ENCODE measurements around the gene ZNF32.
A peak's percentile ranks its signal among the peaks of the same experiment; 100 is the strongest.

ZNF32 gene

DNA sequence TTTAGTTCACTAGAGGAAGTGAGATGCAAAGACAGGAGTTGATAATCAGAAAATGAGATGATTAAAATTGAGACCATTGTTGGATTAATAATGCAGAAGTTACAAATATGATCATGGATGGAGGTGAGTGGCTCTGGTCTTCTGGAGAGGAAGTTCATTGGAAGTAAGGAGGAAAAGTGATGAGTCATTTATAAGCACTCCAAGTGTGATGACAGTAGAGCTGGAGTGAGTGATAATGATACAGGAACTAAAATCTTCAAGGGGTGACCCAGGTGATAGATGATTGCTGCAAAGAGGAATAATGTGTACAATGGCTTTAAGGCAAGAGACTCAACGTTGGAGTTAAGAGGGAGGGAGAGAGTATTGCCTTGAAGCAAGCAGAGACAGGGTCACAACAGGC is 20.7 kb downstream of the ZNF32 start:
- Histone ChIP-seq H3K4me3 (replicated peaks; ENCODE audit: insufficient read depth, low read length) (no peak overlapping the region), H3K27ac (replicated peaks) (no peak overlapping the region), H3K27me3 (ENCODE audit: insufficient read depth, poor library complexity, severe bottlenecking) (no peaks in the 10 kb centered on the region)
- DNase-seq (ENCODE audit: low read depth in 1 of 2, low spot score in 1 of 2), result no peak
- TF ChIP-seq, protein P1, sequence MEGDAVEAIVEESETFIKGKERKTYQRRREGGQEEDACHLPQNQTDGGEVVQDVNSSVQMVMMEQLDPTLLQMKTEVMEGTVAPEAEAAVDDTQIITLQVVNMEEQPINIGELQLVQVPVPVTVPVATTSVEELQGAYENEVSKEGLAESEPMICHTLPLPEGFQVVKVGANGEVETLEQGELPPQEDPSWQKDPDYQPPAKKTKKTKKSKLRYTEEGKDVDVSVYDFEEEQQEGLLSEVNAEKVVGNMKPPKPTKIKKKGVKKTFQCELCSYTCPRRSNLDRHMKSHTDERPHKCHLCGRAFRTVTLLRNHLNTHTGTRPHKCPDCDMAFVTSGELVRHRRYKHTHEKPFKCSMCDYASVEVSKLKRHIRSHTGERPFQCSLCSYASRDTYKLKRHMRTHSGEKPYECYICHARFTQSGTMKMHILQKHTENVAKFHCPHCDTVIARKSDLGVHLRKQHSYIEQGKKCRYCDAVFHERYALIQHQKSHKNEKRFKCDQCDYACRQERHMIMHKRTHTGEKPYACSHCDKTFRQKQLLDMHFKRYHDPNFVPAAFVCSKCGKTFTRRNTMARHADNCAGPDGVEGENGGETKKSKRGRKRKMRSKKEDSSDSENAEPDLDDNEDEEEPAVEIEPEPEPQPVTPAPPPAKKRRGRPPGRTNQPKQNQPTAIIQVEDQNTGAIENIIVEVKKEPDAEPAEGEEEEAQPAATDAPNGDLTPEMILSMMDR (IDR thresholded peaks at IDR 0.05; ENCODE audit: insufficient read depth, low read length), result no peak
- no peak for TF ChIP-seq GABPA (IDR thresholded peaks at IDR 0.05; ENCODE audit: low read depth)
- TF ChIP-seq SPI1 (IDR thresholded peaks at IDR 0.05; ENCODE audit: borderline replicate concordance, low read depth), result no peak
- TF ChIP-seq POLR2AphosphoS5 (IDR thresholded peaks at IDR 0.05; ENCODE audit: low read depth), result no peak
- TF ChIP-seq, protein P2, sequence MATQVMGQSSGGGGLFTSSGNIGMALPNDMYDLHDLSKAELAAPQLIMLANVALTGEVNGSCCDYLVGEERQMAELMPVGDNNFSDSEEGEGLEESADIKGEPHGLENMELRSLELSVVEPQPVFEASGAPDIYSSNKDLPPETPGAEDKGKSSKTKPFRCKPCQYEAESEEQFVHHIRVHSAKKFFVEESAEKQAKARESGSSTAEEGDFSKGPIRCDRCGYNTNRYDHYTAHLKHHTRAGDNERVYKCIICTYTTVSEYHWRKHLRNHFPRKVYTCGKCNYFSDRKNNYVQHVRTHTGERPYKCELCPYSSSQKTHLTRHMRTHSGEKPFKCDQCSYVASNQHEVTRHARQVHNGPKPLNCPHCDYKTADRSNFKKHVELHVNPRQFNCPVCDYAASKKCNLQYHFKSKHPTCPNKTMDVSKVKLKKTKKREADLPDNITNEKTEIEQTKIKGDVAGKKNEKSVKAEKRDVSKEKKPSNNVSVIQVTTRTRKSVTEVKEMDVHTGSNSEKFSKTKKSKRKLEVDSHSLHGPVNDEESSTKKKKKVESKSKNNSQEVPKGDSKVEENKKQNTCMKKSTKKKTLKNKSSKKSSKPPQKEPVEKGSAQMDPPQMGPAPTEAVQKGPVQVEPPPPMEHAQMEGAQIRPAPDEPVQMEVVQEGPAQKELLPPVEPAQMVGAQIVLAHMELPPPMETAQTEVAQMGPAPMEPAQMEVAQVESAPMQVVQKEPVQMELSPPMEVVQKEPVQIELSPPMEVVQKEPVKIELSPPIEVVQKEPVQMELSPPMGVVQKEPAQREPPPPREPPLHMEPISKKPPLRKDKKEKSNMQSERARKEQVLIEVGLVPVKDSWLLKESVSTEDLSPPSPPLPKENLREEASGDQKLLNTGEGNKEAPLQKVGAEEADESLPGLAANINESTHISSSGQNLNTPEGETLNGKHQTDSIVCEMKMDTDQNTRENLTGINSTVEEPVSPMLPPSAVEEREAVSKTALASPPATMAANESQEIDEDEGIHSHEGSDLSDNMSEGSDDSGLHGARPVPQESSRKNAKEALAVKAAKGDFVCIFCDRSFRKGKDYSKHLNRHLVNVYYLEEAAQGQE (IDR thresholded peaks at IDR 0.05; ENCODE audit: insufficient replicate concordance, low read depth), result no peak

DNA sequence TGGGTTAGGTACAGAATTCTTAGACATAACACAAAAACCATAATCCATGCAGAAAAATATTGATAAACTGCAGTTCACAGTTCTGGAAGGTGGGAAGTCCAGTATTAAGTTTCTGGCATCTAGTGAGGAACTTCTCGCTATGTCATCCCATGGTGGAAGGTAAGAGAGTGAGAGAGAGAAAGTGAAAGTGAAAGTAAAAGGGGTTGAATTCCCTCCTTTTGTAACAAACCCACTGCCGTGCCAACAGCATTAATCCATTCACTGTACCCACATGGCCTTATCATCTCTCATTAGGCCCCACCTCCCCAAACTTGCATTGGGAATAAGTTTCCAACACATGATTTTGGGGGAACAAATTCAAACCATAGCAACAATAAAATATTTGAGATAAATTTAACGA is 25.3 kb downstream of the ZNF32 start:
- peak in 1 of 2 experiments; percentile 7 for DNase-seq (ENCODE audit: low read depth in 1 of 2, low spot score in 1 of 2)
- Histone ChIP-seq H3K27me3 (ENCODE audit: insufficient read depth, poor library complexity, severe bottlenecking) (no peaks in the 10 kb centered on the region), H3K4me3 (replicated peaks; ENCODE audit: insufficient read depth, low read length) (no peak overlapping the region), H3K27ac (replicated peaks) (peak overlapping the region; percentile 22; the same call in 1 of the 2 replicates)
- no peak for TF ChIP-seq GABPA (IDR thresholded peaks at IDR 0.05; ENCODE audit: low read depth)
- TF ChIP-seq, protein P1 (IDR thresholded peaks at IDR 0.05; ENCODE audit: insufficient read depth, low read length), result no peak
- TF ChIP-seq POLR2AphosphoS5 (IDR thresholded peaks at IDR 0.05; ENCODE audit: low read depth), result no peak
- TF ChIP-seq, protein P2 (IDR thresholded peaks at IDR 0.05; ENCODE audit: insufficient replicate concordance, low read depth), result no peak
- no peak for TF ChIP-seq SPI1 (IDR thresholded peaks at IDR 0.05; ENCODE audit: borderline replicate concordance, low read depth)

DNA sequence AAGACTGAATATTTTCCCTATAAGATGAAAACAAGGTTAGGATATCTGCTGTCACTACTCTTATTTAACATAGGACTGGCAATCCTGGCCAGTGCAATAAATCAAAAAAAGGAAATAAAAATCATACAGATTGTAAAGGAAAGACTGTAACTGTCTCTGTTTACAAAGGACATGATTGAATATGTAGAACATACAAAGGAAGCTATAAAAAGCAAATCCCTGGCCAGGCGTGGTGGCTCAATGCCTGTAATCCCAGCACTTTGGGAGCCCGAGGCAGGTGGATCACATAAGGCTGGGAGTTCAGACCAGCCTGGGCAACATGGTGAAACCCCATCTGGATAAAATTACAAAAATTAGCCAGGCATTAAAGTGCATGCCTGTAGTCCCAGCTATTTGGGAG is 26.6 kb downstream of the ZNF32 start:
- DNase-seq (ENCODE audit: low read depth in 1 of 2, low spot score in 1 of 2), result no peak
- H3K27me3 ChIP-seq (ENCODE audit: insufficient read depth, poor library complexity, severe bottlenecking), result no peaks in the 10 kb centered on the region
- TF ChIP-seq GABPA (IDR thresholded peaks at IDR 0.05; ENCODE audit: low read depth) (no peak), POLR2AphosphoS5 (IDR thresholded peaks at IDR 0.05; ENCODE audit: low read depth) (no peak), SPI1 (IDR thresholded peaks at IDR 0.05; ENCODE audit: borderline replicate concordance, low read depth) (no peak)
- TF ChIP-seq, protein P1 (IDR thresholded peaks at IDR 0.05; ENCODE audit: insufficient read depth, low read length), result no peak
- TF ChIP-seq, protein P2 (IDR thresholded peaks at IDR 0.05; ENCODE audit: insufficient replicate concordance, low read depth), result no peak
- no peak overlapping the region for H3K4me3 ChIP-seq (replicated peaks; ENCODE audit: insufficient read depth, low read length)
- no peak overlapping the region for H3K27ac ChIP-seq (replicated peaks)
